Neural crest cell (in vitro differentiated cells): ENCODE data around the gene LHFPL3. TPM values are rescaled to one million over a fixed set of nuclear protein-coding genes. Genes with fewer than 3 reads are reported as not detected.

Source experiments
- DNase-seq: peaks from one replicate; pipeline ENCODE4 v3.0.0; 2021; ENCODE audit warnings: low read depth, mixed read lengths, low spot score
- H3K27ac Mint-ChIP-seq: one replicate; pipeline ENCODE4 v1.8.0; 2021; ENCODE audit warnings: mild to moderate bottlenecking, mixed read lengths; ENCODE audit not compliant: unreplicated experiment
- H3K27me3 Mint-ChIP-seq: 2 replicates; pipeline ENCODE4 v1.8.0; 2021; ENCODE audit warnings: low read depth, mild to moderate bottlenecking, mixed read lengths
- H3K36me3 Mint-ChIP-seq: 2 replicates; pipeline ENCODE4 v1.8.0; 2021; ENCODE audit warnings: low read depth, mild to moderate bottlenecking, mixed read lengths
- H3K4me1 Mint-ChIP-seq: 2 replicates; pipeline ENCODE4 v1.8.0; 2021; ENCODE audit warnings: mixed read lengths
- H3K4me3 Mint-ChIP-seq: one replicate; pipeline ENCODE4 v1.8.0; 2021; ENCODE audit warnings: mild to moderate bottlenecking, mixed read lengths
- H3K9me3 Mint-ChIP-seq: 2 replicates; pipeline ENCODE4 v1.8.0; 2021; ENCODE audit warnings: mixed read lengths
- CTCF ChIP-seq: fragments of 200-600 bp; sonication (generic); conservative IDR thresholded peaks from 2 replicates; pipeline ENCODE4 v1.5.0; 2021; ENCODE audit warnings: antibody characterized with exemption, mild to moderate bottlenecking
- total RNA-seq: library from RNA; stranded (reverse); gene quantifications from 2 replicates; pipeline ENCODE4 v1.2.1, GENCODE V29; 2021

LHFPL3 gene
- total RNA-seq, 1 donor from 2014 or later, result not detected

- H3K4me1 Mint-ChIP-seq, result peaks cover 37% of the 10 kb centered on the region
- H3K27me3 Mint-ChIP-seq, result no peaks in the 10 kb centered on the region
- no peak overlapping the region for H3K27ac Mint-ChIP-seq
- no peaks in the 10 kb centered on the region for H3K36me3 Mint-ChIP-seq
- TF ChIP-seq CTCF, result no peak
- no peak overlapping the region for H3K4me3 Mint-ChIP-seq
- DNase-seq, result no peak
- H3K9me3 Mint-ChIP-seq, result peaks cover 3% of the 10 kb centered on the region
Observed at GRCh38 chr7:104927055-104927454, 598.7 kb downstream of the LHFPL3 start.

GRCh38 chr7:104928721-104929400, 600.5 kb downstream of the LHFPL3 start:
- H3K36me3 Mint-ChIP-seq, result no peaks in the 10 kb centered on the region
- H3K4me3 Mint-ChIP-seq, result no peak overlapping the region
- no peak overlapping the region for H3K27ac Mint-ChIP-seq
- peaks cover 51% of the 10 kb centered on the region for H3K4me1 Mint-ChIP-seq
- DNase-seq, result no peak
- H3K9me3 Mint-ChIP-seq, result peaks cover 5% of the 10 kb centered on the region
- H3K27me3 Mint-ChIP-seq, result no peaks in the 10 kb centered on the region
- TF ChIP-seq CTCF, result no peak

GRCh38 chr7:104929921-104930320, 601.5 kb downstream of the LHFPL3 start:
- Mint-ChIP-seq H3K27ac (no peak overlapping the region), H3K27me3 (no peaks in the 10 kb centered on the region), H3K4me3 (no peak overlapping the region), H3K36me3 (no peaks in the 10 kb centered on the region), H3K9me3 (peaks cover 5% of the 10 kb centered on the region), H3K4me1 (peaks cover 58% of the 10 kb centered on the region)
- no peak for DNase-seq
- TF ChIP-seq CTCF, result no peak

GRCh38 chr7:104931181-104931781, 602.9 kb downstream of the LHFPL3 start:
- H3K9me3 Mint-ChIP-seq, result peaks cover 5% of the 10 kb centered on the region
- H3K4me3 Mint-ChIP-seq, result no peak overlapping the region
- no peak for DNase-seq
- TF ChIP-seq CTCF, result no peak
- H3K27ac Mint-ChIP-seq, result peak overlapping the region; percentile 36
- peaks cover 61% of the 10 kb centered on the region for H3K4me1 Mint-ChIP-seq
- no peaks in the 10 kb centered on the region for H3K36me3 Mint-ChIP-seq
- H3K27me3 Mint-ChIP-seq, result no peaks in the 10 kb centered on the region

- Mint-ChIP-seq H3K4me1 (peaks cover 47% of the 10 kb centered on the region), H3K4me3 (peak overlapping the region; percentile 3), H3K27me3 (no peaks in the 10 kb centered on the region), H3K27ac (no peak overlapping the region), H3K9me3 (peaks cover 5% of the 10 kb centered on the region), H3K36me3 (no peaks in the 10 kb centered on the region)
- no peak for DNase-seq
- TF ChIP-seq CTCF, result no peak
Observed at GRCh38 chr7:104933022-104933421, 604.6 kb downstream of the LHFPL3 start.
